ENCODE measurements around the gene COPS4. TPM values are rescaled to one million over a fixed set of nuclear protein-coding genes. Genes with fewer than 3 reads are reported as not detected.
"Not testable (repeated sequence)": the region's sequence is repeated elsewhere in the genome, so short reads cannot be mapped to it uniquely, and the experiment has no call there.

Gene COPS4
- total and polyA plus RNA-seq, 12 donors = 13.4 to 110 (median 45.5) TPM

- Histone ChIP-seq H3K4me1 (replicated peaks in 1 of 2) (peaks cover 6 to 20% of the 10 kb centered on the region in 2 donors), H3K27ac (peak overlapping the region in 3 of 5 donors; percentile 52 to 70 (median 59)), H3K9me3 (replicated peaks in 1 of 3) (no peaks in the 10 kb centered on the region), H3K27me3 (no peaks in the 10 kb centered on the region), H3K36me3 (replicated peaks in 1 of 2) (no peaks in the 10 kb centered on the region), H3K4me3 (no peak overlapping the region)
- 75 to 82% (median 79%) methylated on average over 14 of the region's 14 CpGs for WGBS, 4 donors
- no peak for TF ChIP-seq POLR2A (IDR thresholded peaks at IDR 0.05)
- TF ChIP-seq, protein P1, sequence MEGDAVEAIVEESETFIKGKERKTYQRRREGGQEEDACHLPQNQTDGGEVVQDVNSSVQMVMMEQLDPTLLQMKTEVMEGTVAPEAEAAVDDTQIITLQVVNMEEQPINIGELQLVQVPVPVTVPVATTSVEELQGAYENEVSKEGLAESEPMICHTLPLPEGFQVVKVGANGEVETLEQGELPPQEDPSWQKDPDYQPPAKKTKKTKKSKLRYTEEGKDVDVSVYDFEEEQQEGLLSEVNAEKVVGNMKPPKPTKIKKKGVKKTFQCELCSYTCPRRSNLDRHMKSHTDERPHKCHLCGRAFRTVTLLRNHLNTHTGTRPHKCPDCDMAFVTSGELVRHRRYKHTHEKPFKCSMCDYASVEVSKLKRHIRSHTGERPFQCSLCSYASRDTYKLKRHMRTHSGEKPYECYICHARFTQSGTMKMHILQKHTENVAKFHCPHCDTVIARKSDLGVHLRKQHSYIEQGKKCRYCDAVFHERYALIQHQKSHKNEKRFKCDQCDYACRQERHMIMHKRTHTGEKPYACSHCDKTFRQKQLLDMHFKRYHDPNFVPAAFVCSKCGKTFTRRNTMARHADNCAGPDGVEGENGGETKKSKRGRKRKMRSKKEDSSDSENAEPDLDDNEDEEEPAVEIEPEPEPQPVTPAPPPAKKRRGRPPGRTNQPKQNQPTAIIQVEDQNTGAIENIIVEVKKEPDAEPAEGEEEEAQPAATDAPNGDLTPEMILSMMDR (IDR thresholded peaks at IDR 0.05) = no peak
- DNase-seq = peak in 4 of 7 donors; percentile 22 to 59 (median 37)
- intact Hi-C loops (cut with DNase I) = no loop called here
Observed at GRCh38 chr4:83043801-83044407, 8.9 kb downstream of the COPS4 start.

DNA sequence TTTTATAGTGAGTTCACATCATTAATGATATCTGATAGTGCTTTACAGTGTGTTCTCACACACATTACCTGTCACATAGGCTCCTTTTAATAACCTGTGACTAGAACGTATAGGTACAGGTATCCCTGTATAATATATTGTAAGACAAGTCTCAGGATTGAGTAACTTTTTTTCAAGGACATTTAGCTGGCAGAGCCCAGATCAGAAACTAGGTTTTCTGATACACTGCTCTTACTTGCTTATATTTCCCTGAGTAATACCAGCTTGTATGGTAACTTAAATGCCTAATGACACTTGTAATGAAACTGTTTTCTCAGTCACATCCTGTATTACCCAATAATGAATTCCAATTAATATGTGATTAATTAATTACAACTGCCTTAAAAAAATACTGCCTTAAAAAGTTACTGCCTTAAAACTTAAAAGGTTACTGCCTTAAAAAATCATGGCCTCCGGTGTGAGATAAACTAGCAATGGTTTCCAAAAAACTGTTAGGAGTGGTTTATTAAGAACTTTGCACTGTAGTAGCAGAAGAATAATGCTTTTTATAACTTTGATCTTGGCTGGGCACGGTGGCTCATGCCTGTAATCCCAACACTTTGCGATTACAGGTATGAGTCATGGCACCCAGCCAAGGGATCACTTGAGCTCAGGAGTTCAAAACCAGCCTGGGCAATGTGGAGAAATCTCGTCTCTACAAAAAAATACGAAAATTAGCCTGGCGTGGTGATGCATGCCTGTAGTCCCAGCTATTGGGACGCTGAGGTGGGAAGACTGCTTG, 11.9 kb downstream of the COPS4 start:
- H3K4me3 ChIP-seq = no peak overlapping the region
- peaks cover 0 to 14% of the 10 kb centered on the region in 2 donors for H3K36me3 ChIP-seq (replicated peaks in 1 of 2)
- no peaks in the 10 kb centered on the region for H3K9me3 ChIP-seq (replicated peaks in 1 of 3)
- DNase-seq = no peak
- no peak for TF ChIP-seq POLR2A (IDR thresholded peaks at IDR 0.05)
- TF ChIP-seq, protein P1 (IDR thresholded peaks at IDR 0.05) = no peak
- peak overlapping the region in 1 of 5 donors; percentile 27 for H3K27ac ChIP-seq
- intact Hi-C loops (cut with DNase I) = no loop called here
- peaks cover 6 to 20% of the 10 kb centered on the region in 2 donors for H3K4me1 ChIP-seq (replicated peaks in 1 of 2)
- no peaks in the 10 kb centered on the region for H3K27me3 ChIP-seq
- WGBS, 4 donors = 65 to 72% (median 69%) methylated on average over 8 of the region's 8 CpGs

DNA sequence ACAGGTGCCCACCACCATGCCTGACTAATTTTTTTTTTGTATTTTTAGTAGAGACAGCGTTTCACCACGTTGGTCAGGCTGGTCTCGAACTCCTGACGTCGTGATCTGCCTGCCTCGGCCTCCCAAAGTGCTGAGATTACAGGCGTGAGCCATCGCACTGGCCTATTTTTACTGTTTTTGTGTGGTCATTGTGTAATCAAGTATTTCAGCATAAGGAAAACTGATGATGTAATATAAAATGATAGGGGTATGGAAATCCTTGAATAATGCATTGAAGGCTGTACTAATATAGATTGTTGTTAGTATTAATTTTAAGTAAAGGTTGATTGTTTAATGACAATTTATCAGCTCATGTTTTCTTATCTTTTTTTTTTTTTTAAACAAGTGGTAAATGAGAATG, 13.8 kb downstream of the COPS4 start:
- H3K27me3 ChIP-seq; H3K9me3 ChIP-seq (replicated peaks in 1 of 3); H3K27ac ChIP-seq; H3K4me3 ChIP-seq; intact Hi-C loops (cut with DNase I); DNase-seq: not testable (repeated sequence)
- H3K4me1 ChIP-seq (replicated peaks in 1 of 2) = peaks cover 6 to 15% of the 10 kb centered on the region in 2 donors
- WGBS, 4 donors = 87 to 93% (median 89%) methylated on average over 8 of the region's 8 CpGs
- peaks cover 0 to 14% of the 10 kb centered on the region in 2 donors for H3K36me3 ChIP-seq (replicated peaks in 1 of 2)

- no peak overlapping the region for H3K4me3 ChIP-seq
- TF ChIP-seq POLR2A (IDR thresholded peaks at IDR 0.05) = no peak
- TF ChIP-seq, protein P1 (IDR thresholded peaks at IDR 0.05) = peak in 5 of 6 experiments; percentile 7 to 41 (median 34)
- no peaks in the 10 kb centered on the region for H3K9me3 ChIP-seq (replicated peaks in 1 of 3)
- no peaks in the 10 kb centered on the region for H3K27me3 ChIP-seq
- H3K36me3 ChIP-seq (replicated peaks in 1 of 2) = peaks cover 0 to 13% of the 10 kb centered on the region in 2 donors
- intact Hi-C loops (cut with DNase I) = no loop called here
- no peak for DNase-seq
- H3K4me1 ChIP-seq (replicated peaks in 1 of 2) = no peaks in the 10 kb centered on the region
- no peak overlapping the region for H3K27ac ChIP-seq
Observed at GRCh38 chr4:83054928-83055327, 19.9 kb downstream of the COPS4 start.

Data from adrenal gland (tissue), 12 donors.